Activated naive CD4-positive, alpha-beta T cell treated with anti-CD3 and anti-CD28 coated beads for 36 hours (primary cell): ENCODE measurements around the gene TPGS1. TPM values are rescaled to one million over a fixed set of nuclear protein-coding genes. Genes with fewer than 3 reads are reported as not detected.

ENCODE experiments used
- CTCF ChIA-PET: fragments of 350-600 bp; sonication (Branson Sonifier 250); formaldehyde crosslinking; loops from one replicate; lab custom pipeline; 2021; ENCODE audit warnings: antibody characterized with exemption; lab: Charles Lee
- DNase-seq: peaks from one replicate; pipeline ENCODE4 v3.0.0-alpha.2; 2020
- H3K27ac Mint-ChIP-seq: one replicate; pipeline ENCODE4 v1.8.0; 2021; ENCODE audit warnings: mild to moderate bottlenecking, mixed read lengths
- H3K27me3 Mint-ChIP-seq: one replicate; pipeline ENCODE4 v1.8.0; 2021; ENCODE audit warnings: low read depth, mixed read lengths
- H3K36me3 Mint-ChIP-seq: one replicate; pipeline ENCODE4 v1.8.0; 2021; ENCODE audit warnings: low read depth, mixed read lengths
- H3K4me1 Mint-ChIP-seq: one replicate; pipeline ENCODE4 v1.8.0; 2021; ENCODE audit warnings: low read depth, mixed read lengths
- H3K4me3 Mint-ChIP-seq: one replicate; pipeline ENCODE4 v1.8.0; 2021; ENCODE audit warnings: mild to moderate bottlenecking, moderate library complexity, mixed read lengths
- H3K9me3 Mint-ChIP-seq: one replicate; pipeline ENCODE4 v1.8.0; 2021; ENCODE audit warnings: mixed read lengths
- intact Hi-C: fragments of 100-400 bp; cut with micrococcal nuclease; formaldehyde crosslinking; loops from one replicate; pipeline ENCODE4 v1.15.1; 2023
- total RNA-seq, 2 experiments: library from RNA; stranded (reverse); gene quantifications; one replicate each; pipeline ENCODE4 v1.2.3, GENCODE V29; 2021

The TPGS1 gene
- total RNA-seq, 2 experiments from 2014 or later: 4.2 to 5.1 TPM

GRCh38 chr19:519449-519865 lies 12.2 kb downstream of the TPGS1 start:
- CTCF ChIA-PET: no interaction called here

DNA sequence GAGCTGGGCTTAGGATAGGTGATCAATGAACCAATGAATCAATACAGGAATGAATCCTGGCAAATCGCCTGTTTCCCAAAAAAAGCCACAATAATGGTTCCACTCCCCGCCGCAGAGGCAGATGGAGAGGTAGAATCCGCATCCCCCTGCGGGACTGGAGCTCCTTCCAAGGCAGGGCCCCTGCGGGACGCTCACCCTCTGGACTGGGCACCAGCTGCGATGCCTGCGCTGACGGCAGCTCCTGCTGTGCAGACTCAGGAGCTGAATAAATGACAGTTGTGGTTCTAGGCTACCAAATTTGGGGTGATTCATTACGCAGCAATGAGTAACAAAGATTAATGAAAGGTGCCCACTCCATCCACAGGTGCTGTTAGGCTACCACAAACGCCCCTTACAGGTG lies 15.4 kb downstream of the TPGS1 start:
- no peak for DNase-seq
- H3K27ac Mint-ChIP-seq: no peak overlapping the region
- H3K27me3 Mint-ChIP-seq: no peaks in the 10 kb centered on the region
- H3K4me3 Mint-ChIP-seq: no peak overlapping the region
- no peaks in the 10 kb centered on the region for H3K9me3 Mint-ChIP-seq
- CTCF ChIA-PET: interaction anchor here (1.9 kb wide), 1 partner anchor 12 kb away, joined by 14 read pairs; no protein-coding TSS in a partner anchor
- no peaks in the 10 kb centered on the region for H3K4me1 Mint-ChIP-seq
- no peaks in the 10 kb centered on the region for H3K36me3 Mint-ChIP-seq
- intact Hi-C loops: no loop called here

More at GRCh38 chr19:519449-519865, 12.2 kb downstream of the TPGS1 start:
- Mint-ChIP-seq H3K9me3 (no peaks in the 10 kb centered on the region), H3K27ac (no peak overlapping the region), H3K4me3 (no peak overlapping the region), H3K27me3 (no peaks in the 10 kb centered on the region), H3K4me1 (peaks cover 4% of the 10 kb centered on the region), H3K36me3 (no peaks in the 10 kb centered on the region)
- no peak for DNase-seq
- intact Hi-C loops: no loop called here

DNA sequence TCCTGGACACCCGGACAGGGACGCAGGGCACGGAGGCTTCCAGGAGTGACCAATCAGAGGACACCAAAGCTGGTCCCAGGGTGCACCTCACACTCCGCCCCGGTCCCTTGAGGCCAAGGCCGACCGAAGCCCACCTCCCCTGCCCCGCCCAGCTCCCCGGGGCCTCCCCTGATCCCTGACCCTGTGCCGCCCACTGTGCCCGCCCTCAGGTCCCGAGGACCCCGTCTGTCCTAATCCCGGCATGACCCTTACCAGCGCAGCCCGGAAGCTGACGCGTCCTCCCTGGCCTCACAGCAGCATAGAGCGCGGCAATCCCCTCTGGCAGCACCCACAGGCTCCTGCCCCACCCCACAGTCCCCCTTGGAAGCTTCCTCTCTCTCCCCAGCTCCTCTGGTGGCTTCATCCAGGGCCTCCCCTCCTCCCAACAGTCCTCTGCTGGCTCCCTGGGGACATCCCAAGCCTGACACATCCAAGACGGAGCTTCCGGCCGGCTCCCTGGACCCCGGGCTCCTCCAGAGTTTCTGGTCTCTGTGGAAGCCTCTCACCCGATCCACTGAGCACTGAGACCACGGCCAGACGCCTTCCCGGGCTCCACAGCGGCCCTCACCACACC lies 16.9 kb downstream of the TPGS1 start:
- intact Hi-C loops: no loop called here
- peaks cover 3% of the 10 kb centered on the region for H3K27me3 Mint-ChIP-seq
- CTCF ChIA-PET: interaction anchor here (1.0 kb wide), 1 partner anchor 14 kb away, joined by 6 read pairs; no protein-coding TSS in a partner anchor
- H3K9me3 Mint-ChIP-seq: no peaks in the 10 kb centered on the region
- no peak overlapping the region for H3K4me3 Mint-ChIP-seq
- no peaks in the 10 kb centered on the region for H3K36me3 Mint-ChIP-seq
- no peak for DNase-seq
- peaks cover 3% of the 10 kb centered on the region for H3K4me1 Mint-ChIP-seq
- H3K27ac Mint-ChIP-seq: no peak overlapping the region

- Mint-ChIP-seq H3K9me3 (no peaks in the 10 kb centered on the region), H3K4me3 (no peak overlapping the region), H3K4me1 (peaks cover 3% of the 10 kb centered on the region), H3K27me3 (peaks cover 3% of the 10 kb centered on the region), H3K27ac (no peak overlapping the region), H3K36me3 (no peaks in the 10 kb centered on the region)
- no peak for DNase-seq
- intact Hi-C loops: no loop called here
- CTCF ChIA-PET: no interaction called here
These were observed 17.7 kb downstream of the TPGS1 start for GRCh38 chr19:525029-525428.

GRCh38 chr19:525857-526419 lies 18.6 kb downstream of the TPGS1 start:
- Mint-ChIP-seq H3K27ac (no peak overlapping the region), H3K4me1 (peaks cover 9% of the 10 kb centered on the region), H3K36me3 (no peaks in the 10 kb centered on the region), H3K9me3 (no peaks in the 10 kb centered on the region), H3K4me3 (no peak overlapping the region), H3K27me3 (peaks cover 3% of the 10 kb centered on the region)
- intact Hi-C loops: no loop called here
- CTCF ChIA-PET: no interaction called here
- DNase-seq: no peak

DNA sequence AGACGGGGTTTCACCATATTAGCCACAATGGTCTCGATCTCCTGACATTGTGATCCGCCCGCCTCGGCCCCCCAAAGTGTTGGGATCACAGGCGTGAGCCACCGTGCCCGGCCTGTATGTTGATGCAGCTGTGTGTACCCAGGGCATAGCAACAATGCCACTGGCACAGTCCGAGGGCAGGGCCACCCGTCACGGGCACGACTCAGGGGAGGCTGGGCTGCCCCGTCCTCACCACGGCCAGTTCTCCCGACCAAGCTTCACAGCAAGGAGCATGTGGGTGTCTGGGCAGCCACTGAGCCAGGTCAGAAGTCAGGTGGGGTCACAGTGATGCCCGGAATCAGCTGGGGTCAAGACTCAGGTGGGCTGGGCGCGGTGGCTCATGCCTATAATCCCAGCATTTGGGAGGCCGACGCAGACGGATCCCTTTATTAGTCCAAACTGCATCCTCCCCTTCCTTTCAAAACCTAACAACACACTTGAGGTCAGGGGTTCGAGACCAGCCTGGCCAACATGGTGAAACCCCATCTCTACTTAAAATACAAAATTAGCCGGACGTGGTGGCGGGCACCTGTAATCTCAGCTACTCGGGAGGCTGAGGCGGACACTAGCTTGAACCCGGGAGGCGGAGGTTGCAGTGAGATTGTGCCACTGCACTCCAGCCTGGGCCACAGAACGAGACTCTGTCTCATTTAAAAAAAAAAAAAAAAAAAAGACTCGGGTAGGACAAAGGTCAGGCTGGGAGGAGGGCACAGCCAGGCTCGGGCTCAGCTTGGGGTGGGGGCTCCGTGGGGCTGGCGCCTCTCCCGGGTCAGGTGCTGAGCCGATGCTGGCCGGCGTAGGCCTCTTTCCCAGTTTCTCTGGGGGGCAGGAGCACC lies 23.1 kb downstream of the TPGS1 start:
- CTCF ChIA-PET: interaction anchor here (0.7 to 3.9 kb wide), 4 partner anchors 12 to 866 kb away, joined by 3 to 16 read pairs (median 5); no protein-coding TSS in a partner anchor
- peaks cover 3% of the 10 kb centered on the region for H3K27me3 Mint-ChIP-seq
- no peaks in the 10 kb centered on the region for H3K36me3 Mint-ChIP-seq
- H3K4me3 Mint-ChIP-seq: peak overlapping the region; percentile 77
- no peaks in the 10 kb centered on the region for H3K9me3 Mint-ChIP-seq
- peak overlapping the region; percentile 77 for H3K27ac Mint-ChIP-seq
- peaks cover 26% of the 10 kb centered on the region for H3K4me1 Mint-ChIP-seq
- intact Hi-C loops: loop anchor here (1.0 to 5.0 kb wide), 5 partner anchors 19 to 132 kb away; partner anchors contain the start of genes BSG, POLRMT, RNF126 and TPGS1
- DNase-seq: no peak

DNA sequence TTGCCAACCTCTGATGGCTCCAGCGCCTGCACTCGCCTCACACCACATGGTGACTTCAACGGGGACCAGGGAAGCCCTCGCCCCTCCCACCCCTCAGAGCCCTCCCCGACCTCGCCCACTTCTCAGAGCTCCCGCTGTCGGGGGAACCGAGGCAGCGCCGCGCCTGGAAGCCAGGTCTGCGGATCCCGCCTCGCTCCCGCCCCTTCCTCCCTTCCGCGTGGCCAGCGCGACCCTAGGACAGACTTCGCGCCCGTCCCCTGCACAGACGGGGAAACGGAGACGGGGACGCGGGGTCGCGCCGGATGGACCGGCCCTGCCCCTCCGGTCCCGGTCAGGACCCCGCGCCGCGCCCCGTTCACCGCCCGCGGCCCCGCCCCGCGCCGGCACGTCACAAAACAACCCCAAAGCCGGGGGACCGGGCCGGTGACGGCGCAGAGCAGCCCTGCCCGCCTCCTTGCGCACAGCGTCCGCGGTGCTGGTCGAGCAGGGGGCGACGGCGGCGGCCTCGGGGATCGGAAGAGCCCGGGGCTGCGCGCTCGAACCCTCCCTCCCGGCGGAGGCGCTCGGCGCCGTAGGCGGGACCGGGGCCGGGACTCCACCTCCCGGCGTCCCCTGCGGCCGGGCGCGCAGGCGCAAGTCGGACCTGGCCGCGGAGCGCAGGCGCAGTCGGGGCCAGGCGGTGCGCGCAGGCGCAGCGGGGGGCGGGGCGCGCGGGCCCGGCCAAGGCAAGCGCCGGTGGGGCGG lies 23.9 kb downstream of the TPGS1 start:
- DNase-seq: peak; percentile 82
- intact Hi-C loops: loop anchor here (1.0 to 5.0 kb wide), 5 partner anchors 20 to 131 kb away; partner anchors contain the start of genes BSG, POLRMT, RNF126 and TPGS1
- H3K4me3 Mint-ChIP-seq: peak overlapping the region; percentile 77
- peaks cover 1% of the 10 kb centered on the region for H3K36me3 Mint-ChIP-seq
- H3K9me3 Mint-ChIP-seq: no peaks in the 10 kb centered on the region
- H3K27me3 Mint-ChIP-seq: peaks cover 3% of the 10 kb centered on the region
- peaks cover 26% of the 10 kb centered on the region for H3K4me1 Mint-ChIP-seq
- peak overlapping the region; percentile 77 for H3K27ac Mint-ChIP-seq
- CTCF ChIA-PET: interaction anchor here (1.1 to 3.9 kb wide), 4 partner anchors 10 to 20 kb away, joined by 3 to 32 read pairs (median 12); no protein-coding TSS in a partner anchor

GRCh38 chr19:531753-532560 lies 24.7 kb downstream of the TPGS1 start, which contains the start of gene CDC34:
Gene CDC34, plus strand, starts transcription at chr19:531760. Its CDS starts 172 bp downstream, at chr19:531932.
- no peak for DNase-seq
- intact Hi-C loops: loop anchor here (1.0 to 5.0 kb wide), 5 partner anchors 21 to 130 kb away; partner anchors contain the start of genes BSG, POLRMT, RNF126 and TPGS1
- CTCF ChIA-PET: interaction anchor here (0.6 to 3.2 kb wide), 3 partner anchors 11 to 123 kb away, joined by 3 to 32 read pairs (median 7); no protein-coding TSS in a partner anchor
- H3K27me3 Mint-ChIP-seq: peaks cover 3% of the 10 kb centered on the region
- H3K4me1 Mint-ChIP-seq: peaks cover 26% of the 10 kb centered on the region
- H3K36me3 Mint-ChIP-seq: peaks cover 1% of the 10 kb centered on the region
- H3K27ac Mint-ChIP-seq: peak within 1 kb of the TSS; percentile 77
- H3K4me3 Mint-ChIP-seq: peak within 1 kb of the TSS; percentile 85
- no peaks in the 10 kb centered on the region for H3K9me3 Mint-ChIP-seq

- Mint-ChIP-seq H3K4me1 (peaks cover 26% of the 10 kb centered on the region), H3K36me3 (peaks cover 1% of the 10 kb centered on the region), H3K4me3 (peak overlapping the region; percentile 85), H3K27me3 (peaks cover 3% of the 10 kb centered on the region), H3K27ac (peak overlapping the region; percentile 83), H3K9me3 (no peaks in the 10 kb centered on the region)
- intact Hi-C loops: loop anchor here (1.0 to 5.0 kb wide), 2 partner anchors 11 to 130 kb away; partner anchors contain the start of gene RNF126
- DNase-seq: peak; percentile 63
- CTCF ChIA-PET: interaction anchor here (0.6 to 3.2 kb wide), 4 partner anchors 11 to 237 kb away, joined by 4 to 32 read pairs (median 6); no protein-coding TSS in a partner anchor
These were observed 25.5 kb downstream of the TPGS1 start for GRCh38 chr19:532561-533363.
